HG03342 (cell line): Measurements from ENCODE around the gene PPP2R2D.
"Not testable (repeated sequence)": the region's sequence is repeated elsewhere in the genome, so short reads cannot be mapped to it uniquely, and the experiment has no call there.

Experiments
- ATAC-seq: cut with Tn5 transposase; IDR thresholded peaks from one replicate; pipeline ENCODE4 v1.9.1; 2021; ENCODE audit warnings: mild to moderate bottlenecking, moderate library complexity; ENCODE audit not compliant: unreplicated experiment

Gene PPP2R2D

GRCh38 chr10:131973160-131973951 is 72.5 kb downstream of the PPP2R2D start:
- ATAC-seq = no peak

GRCh38 chr10:131974034-131974817 is 73.4 kb downstream of the PPP2R2D start:
- no peak for ATAC-seq

DNA sequence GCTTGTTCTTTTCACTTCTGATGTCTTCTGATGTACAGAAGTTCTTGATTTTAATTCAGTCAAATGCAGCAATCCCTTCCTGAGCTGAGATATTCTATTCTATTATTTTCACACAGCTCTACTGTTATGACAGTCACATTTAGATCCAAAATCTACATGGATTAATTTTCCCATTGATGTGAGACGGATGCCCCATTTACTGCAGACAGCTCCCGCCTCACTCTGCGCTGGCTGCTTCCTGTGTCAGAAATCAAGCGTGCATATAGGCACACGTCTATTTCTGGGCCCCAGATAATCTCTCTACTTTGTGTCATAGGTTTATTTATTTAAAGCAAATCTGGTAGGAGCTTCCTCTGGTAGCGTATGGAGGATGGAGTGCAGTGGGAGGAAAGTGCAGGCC is 74.2 kb downstream of the PPP2R2D start:
- ATAC-seq = no peak

DNA sequence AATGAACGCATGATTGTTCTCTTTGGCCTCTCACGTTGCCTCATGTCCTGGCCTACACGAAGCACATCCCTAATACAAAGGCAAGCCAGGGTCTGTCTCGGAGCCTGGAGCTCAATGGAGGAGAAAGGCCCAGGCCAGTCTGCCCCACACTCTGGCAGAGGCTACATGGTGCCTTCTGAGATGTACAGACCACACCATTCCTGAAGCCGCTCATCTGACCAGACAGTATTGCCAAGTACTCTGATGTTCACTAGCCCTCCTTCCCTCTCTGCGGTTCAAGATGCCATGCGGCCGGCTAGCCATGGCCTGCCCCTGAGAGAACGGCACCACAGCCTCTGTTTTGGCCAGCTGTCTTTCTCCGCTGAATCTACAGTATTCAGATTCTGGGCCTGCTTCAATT is 75.0 kb downstream of the PPP2R2D start:
- ATAC-seq = no peak

DNA sequence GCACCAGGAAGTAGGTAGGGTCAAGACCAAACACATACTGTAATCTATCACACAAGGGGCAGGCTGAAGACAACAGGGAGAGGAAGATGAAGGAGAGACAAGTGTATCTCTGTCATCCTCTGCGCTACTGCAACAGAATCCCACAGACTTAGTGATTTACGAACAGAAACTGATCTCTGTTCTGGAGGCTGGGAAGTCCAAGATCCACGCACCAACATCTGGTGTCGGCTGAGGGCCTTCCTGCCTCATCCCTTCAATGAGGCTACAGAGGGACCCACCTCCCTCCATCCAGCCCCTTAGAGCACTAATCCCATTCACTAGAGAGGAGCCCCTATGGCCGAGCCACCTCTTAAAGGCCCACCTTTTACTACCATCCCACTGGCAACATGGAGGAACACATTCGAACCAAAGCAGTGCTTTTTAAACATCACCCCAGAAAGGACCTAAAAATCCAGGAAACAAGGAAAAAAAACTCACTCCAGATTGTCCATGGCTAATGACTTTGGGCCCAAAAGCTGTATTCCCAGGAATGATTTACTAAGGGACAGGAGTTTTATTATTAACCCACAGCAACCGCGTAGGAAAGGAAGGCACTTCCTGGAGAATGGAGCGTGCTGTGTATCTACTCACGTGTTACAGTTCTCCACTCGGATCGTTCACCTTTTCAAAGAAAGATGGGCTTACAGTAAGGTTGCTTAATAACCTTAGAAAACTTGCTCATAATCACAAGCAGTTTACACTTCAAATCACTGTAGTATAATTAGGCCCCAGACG is 76.7 kb downstream of the PPP2R2D start:
- ATAC-seq = no peak

- no peak for ATAC-seq
Measured at GRCh38 chr10:131978366-131978765, 77.6 kb downstream of the PPP2R2D start.

DNA sequence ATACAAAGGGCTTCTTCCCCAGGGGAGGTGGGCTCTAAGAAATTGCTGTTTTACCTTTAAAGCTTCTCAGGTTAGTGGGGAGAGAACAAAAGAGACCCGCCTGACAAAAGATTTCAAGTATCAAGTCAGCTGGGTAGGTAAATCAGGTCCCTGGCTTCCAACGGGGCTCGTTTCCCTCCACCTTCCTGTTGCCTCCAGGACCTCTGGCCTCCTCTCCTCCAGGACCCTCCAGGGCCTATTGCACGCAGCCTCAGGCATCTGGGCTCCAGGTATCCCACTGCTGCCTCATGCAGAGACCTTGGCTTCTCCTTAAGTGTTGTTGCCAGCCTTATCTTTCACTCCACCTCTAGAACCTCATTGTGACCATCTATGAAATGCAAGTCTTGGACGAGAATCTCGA is 78.0 kb downstream of the PPP2R2D start:
- no peak for ATAC-seq

- ATAC-seq = no peak
Measured at GRCh38 chr10:131979336-131979735, 78.5 kb downstream of the PPP2R2D start.

DNA sequence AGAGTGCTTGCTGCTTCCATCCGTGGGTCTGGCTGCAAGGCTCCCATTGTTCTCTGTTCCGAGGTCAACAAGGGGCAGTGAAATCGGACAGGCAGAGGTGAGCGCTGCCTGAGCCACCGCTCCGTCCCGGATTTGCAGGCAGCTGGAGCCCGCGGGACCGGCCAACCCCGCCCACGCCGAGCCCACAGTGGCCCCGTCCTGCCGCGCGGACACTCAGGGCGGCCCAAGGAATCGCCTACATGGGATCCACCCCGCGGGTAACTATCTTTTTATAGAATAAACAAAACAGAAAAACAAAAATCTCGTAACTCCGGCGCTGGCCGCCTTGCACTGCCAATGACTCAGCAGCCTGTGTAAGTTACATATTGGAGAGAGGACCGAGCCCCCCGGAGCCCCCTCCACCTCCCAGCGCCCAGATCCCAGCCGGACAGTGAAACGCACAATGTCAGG is 79.0 kb downstream of the PPP2R2D start:
- no peak for ATAC-seq

DNA sequence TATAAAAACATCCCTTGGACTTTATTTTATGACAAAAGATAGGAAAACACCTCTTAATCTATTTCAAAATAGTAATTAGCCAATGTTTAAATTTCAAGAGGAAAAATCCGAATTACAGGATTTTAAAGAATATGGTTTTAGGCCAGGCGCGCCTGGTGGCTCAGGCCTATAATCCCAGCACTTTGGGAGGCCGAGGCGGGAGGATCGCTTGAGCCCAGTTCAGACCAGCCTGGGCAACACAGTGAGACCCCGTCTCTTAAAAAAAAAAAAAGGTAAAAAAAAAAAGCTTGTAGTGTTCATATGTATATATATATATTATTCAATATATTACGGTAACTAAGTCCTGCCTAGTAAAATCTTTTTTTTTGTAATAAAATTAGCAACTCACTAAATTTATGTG is 79.5 kb downstream of the PPP2R2D start:
- ATAC-seq = no peak

DNA sequence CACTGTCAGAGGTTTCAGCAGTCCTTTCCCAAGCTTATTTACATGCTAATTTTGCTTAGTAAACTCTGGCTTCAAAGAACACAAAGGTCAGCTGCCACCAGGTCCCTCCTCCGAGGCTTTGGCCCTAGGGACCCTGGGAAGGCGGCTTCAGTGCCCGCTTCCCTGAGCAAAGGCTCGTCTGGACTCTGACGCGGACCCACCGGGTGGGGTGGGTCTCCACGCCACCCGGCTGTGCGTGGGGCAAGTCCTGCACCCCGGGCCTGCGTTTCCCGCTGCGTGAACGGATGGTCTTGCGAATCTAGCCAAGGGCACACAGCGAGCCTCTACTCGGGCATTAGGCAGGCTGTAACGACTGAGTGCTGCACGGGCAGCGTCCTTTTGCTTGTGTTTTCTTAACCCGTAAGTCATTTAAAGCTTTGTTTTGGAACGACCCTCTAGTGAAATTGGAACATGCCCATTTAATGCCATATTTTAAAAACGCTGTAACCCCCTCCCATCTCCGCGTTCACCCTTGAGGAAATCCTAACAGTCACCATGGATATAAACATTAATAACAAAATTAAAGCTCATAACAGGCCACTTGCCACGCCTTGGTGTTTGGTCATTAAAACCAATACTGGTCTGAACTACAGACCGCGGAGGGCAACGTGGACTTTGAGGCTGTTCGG is 80.1 kb downstream of the PPP2R2D start:
- no peak for ATAC-seq

- ATAC-seq = peak; percentile 89
Measured at GRCh38 chr10:131981429-131982184, 80.8 kb downstream of the PPP2R2D start, which contains the start of gene BNIP3. BNIP3 (minus strand) TSS chr10:131981923; CDS start chr10:131981806, 117 bp downstream.

GRCh38 chr10:131982185-131982756 is 81.5 kb downstream of the PPP2R2D start:
- ATAC-seq = peak; percentile 21

- ATAC-seq = no peak
Measured at GRCh38 chr10:131982796-131983195, 82.0 kb downstream of the PPP2R2D start.

GRCh38 chr10:131983780-131984179 is 83.0 kb downstream of the PPP2R2D start:
- ATAC-seq = no peak

DNA sequence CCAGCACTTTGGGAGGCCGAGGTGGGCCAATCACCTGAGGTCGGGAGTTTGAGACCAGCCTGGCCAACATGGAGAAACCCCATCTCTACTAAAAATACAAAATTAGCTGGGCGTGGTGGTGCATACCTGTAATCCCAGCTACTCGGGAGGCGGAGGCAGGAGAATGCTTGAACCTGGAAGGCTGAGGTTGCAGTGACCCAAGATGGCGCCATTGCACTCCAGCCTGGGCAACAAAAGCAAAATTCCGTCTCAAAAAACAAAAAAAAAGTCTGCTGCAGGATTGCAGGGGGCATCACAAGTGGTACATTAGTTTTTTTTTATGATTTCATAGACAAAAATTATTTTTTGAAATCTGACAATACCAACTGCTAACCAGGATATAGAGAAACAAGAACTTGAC is 86.0 kb downstream of the PPP2R2D start:
- ATAC-seq = not testable (repeated sequence)

GRCh38 chr10:131987301-131987700 is 86.5 kb downstream of the PPP2R2D start:
- not testable (repeated sequence) for ATAC-seq

- not testable (repeated sequence) for ATAC-seq
Measured at GRCh38 chr10:131987786-131988185, 87.0 kb downstream of the PPP2R2D start.

DNA sequence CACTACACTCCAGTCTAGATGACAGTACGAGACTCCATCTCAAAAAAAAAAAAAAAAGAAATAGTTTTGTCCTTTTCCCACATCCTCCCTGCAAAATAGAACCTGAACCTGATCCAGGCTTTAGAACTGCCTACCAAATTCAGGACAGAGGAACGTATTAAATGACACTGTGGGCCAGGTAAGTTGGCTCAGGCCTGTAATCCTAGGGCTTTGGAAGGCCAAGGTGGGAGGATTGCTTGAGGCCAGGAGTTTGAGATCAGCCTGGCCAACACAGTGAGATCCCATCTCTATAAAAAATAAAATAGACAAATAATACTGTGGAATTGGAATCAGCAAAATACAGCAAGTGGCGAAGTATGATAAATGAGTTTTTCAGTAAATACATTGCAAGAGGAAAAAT is 90.9 kb downstream of the PPP2R2D start:
- no peak for ATAC-seq

GRCh38 chr10:131993275-131993674 is 92.5 kb downstream of the PPP2R2D start:
- ATAC-seq = no peak
